Epithelial cell of proximal tubule (primary cell): Measurements from ENCODE around the gene CCDC57. TPM values are rescaled to one million over a fixed set of nuclear protein-coding genes. Genes with fewer than 3 reads are reported as not detected.
A peak's percentile ranks its signal among the peaks of the same experiment; 100 is the strongest.

ENCODE experiments used
- DNase-seq: peaks from one replicate; pipeline ENCODE4 v3.0.0-alpha.2; 2011; ENCODE audit warnings: low read depth
- H3K4me3 ChIP-seq: 2 replicates; pipeline ENCODE4 v1.5.1; 2011; ENCODE audit warnings: low read depth, mild to moderate bottlenecking, low read length
- total RNA-seq: library from RNA; depleted of rRNA; stranded (reverse); fragments of >200 nt; gene quantifications from 2 replicates; pipeline ENCODE4 v1.2.3, GENCODE V29; 2015
- TF ChIP-seq, protein P1 (sequence below): conservative IDR thresholded peaks from 2 replicates; pipeline ENCODE4 v1.5.1; 2012; ENCODE audit warnings: low read depth, mild to moderate bottlenecking, low read length

The CCDC57 gene
- total RNA-seq, 1 donor from 2014 or later = 10.8 TPM

DNA sequence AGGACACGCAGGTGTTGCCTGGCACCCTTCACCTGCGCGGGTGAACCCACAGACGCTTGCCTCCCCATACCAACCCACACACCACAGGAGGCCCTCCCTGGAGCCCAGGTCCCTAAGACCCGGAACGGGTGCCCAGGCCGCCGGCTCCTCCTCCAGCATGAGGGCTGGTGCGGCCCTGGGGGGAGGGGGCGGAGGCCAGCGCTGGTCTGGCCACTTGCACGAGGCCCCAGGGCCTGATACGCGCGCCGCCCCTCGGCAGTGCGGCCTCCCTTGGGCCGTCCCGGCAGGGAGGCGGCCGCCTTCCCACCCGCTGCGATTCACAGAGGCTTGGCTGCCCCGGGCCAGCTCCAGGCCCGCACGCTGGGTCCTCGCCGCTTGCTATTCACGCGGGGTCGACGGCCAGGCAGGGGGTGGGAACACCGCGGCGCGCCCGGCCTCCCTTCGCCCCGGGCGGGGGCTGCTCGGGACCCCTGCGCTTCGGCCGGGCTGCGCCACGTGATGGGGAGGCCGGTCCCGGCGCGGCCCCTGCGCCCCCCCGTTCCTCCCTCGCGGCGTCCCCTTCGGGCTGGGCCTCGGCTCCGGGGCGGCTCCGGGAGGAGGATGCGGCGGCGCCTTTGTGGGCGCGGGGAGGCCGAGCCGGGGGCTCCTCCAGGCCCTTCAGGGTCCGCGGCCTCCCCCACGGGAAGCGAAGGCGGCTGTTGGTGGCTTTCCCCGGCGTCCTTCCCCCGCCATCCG lies 115.3 kb downstream of the CCDC57 start:
- no peak for DNase-seq
- TF ChIP-seq, protein P1, sequence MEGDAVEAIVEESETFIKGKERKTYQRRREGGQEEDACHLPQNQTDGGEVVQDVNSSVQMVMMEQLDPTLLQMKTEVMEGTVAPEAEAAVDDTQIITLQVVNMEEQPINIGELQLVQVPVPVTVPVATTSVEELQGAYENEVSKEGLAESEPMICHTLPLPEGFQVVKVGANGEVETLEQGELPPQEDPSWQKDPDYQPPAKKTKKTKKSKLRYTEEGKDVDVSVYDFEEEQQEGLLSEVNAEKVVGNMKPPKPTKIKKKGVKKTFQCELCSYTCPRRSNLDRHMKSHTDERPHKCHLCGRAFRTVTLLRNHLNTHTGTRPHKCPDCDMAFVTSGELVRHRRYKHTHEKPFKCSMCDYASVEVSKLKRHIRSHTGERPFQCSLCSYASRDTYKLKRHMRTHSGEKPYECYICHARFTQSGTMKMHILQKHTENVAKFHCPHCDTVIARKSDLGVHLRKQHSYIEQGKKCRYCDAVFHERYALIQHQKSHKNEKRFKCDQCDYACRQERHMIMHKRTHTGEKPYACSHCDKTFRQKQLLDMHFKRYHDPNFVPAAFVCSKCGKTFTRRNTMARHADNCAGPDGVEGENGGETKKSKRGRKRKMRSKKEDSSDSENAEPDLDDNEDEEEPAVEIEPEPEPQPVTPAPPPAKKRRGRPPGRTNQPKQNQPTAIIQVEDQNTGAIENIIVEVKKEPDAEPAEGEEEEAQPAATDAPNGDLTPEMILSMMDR = no peak
- H3K4me3 ChIP-seq = peak overlapping the region; percentile 79

GRCh38 chr17:82096709-82097183 lies 115.9 kb downstream of the CCDC57 start:
- DNase-seq = no peak
- TF ChIP-seq, protein P1 = no peak
- peak overlapping the region; percentile 79 for H3K4me3 ChIP-seq

DNA sequence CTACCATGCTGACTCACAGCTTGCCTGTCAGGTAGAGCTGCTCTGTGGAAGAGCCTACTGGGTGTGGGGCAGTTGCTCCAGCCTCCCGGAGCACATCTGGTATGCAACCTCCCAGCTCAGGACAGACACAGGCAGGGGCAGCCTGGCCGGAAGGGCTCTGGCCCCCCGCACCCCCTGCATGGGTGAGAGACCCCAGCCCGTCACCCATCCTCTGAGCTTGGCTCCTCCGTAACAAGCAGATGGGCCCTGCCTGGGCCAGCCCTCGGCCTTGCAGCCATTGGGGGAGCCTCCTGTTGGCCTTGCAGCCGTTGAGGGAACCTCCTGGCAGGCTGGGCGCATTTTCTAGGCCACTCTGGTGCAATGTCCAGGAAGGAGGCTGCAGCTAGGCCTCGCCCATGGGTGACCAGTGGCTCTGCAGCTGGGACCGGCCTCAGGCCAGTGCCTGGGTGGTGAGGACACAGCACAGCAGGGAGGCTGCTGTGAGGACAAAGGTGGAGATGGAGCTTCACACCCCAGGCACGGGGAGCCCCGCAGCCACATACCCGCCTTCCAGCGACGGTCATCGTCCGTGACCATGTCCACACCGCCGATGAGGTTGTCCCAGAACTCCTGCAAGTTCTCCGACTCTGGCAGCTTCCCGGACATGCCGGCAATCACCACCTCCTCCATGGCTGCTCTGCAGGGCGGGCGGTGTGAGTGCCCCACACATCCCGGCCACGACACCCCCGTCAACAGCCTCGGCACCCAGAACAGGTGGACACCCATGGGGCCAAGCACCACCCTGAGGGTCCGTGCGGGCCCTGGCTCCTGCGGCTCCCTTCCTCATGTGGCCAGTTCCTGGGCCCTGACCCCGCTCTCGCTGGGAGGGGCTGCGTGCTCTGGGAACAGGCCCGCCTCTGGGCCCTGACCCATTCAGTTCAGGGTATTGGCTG lies 116.6 kb downstream of the CCDC57 start:
- H3K4me3 ChIP-seq = peak overlapping the region; percentile 79
- TF ChIP-seq, protein P1 = no peak
- DNase-seq = no peak

DNA sequence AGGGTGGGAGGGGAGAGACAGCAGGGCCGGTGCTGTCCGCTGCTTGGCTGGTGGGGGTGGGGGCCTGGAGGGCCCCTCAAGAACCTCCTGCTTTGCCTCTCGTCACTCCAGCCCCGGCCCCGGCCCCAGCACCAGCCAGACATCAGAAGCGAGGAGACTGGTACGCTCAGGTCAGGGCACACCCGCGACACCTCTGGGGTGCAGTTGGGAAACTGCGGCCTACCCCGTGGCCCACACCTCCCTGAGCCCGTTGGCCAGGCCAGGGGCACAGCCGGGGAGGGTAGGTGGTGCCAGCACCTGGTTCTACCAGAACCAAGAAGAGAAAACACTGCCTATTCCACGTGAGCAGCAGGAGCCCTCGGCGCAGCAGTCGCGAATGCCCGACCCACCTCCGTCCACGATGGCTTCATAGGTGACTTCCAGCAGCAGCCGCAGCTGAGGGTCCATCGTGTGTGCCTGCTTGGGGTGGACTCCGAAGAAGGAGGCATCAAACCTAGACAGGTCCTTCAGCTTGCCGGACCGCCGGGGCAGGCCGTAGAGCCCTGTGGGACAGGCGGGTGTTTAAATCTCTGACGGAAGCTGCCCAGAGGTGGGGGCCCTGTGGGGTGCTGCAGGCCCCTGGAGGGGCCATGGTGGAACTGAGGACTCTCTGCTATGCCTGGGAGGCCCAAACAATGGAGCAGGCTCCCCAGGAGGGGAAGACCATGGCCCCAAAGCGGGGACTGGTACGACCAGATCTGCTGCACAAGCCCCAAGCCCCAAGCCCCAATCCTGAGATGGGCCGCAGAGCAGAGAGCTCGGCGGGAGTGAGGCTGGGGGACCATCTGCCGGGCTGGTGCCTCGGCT lies 117.5 kb downstream of the CCDC57 start:
- DNase-seq = no peak
- TF ChIP-seq, protein P1 = no peak
- no peak overlapping the region for H3K4me3 ChIP-seq

GRCh38 chr17:82092995-82093751 lies 119.5 kb downstream of the CCDC57 start:
- TF ChIP-seq, protein P1 = no peak
- no peak for DNase-seq

GRCh38 chr17:82092628-82092994 lies 120.0 kb downstream of the CCDC57 start:
- TF ChIP-seq, protein P1 = no peak
- no peak for DNase-seq
- no peak overlapping the region for H3K4me3 ChIP-seq

More at GRCh38 chr17:82092995-82093751, 119.5 kb downstream of the CCDC57 start:
- no peak overlapping the region for H3K4me3 ChIP-seq
